D341Med (cell line): ENCODE data around the gene GLIS1.

Experiments used
- DNase-seq: peaks from one replicate; pipeline ENCODE4 v3.0.0; 2012; ENCODE audit warnings: low spot score

The GLIS1 gene

DNA sequence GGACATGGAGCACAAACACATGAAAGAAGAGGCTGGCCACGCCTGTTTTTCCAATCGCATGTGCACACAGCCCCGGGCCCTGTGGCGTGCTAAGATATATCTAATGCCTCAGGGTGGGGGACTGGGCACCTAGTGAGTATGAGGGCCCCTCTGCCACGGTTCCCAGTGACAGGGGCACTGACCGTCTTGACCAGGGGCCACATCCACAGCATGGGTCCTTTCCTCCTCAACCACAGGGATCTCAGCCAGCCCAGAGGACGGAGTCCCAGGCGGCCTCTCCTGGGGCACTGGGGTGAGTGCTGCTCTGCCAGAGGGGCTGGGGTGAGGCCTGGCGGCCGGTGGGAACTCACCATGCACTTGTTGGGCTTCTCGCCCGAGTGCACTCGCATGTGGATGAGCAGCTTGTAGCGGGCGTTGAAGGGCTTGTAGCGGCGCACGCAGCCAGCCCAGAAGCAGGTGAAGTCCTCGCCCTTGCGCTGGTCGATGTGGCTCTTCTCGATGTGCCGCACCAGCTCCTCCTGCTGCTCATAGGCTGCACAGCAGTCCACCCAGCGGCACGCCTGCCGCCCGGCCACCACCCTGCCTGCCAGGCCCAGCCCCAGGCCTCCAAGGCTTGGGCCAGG is 145.1 kb downstream of the GLIS1 start:
- peak; percentile 71 for DNase-seq

DNA sequence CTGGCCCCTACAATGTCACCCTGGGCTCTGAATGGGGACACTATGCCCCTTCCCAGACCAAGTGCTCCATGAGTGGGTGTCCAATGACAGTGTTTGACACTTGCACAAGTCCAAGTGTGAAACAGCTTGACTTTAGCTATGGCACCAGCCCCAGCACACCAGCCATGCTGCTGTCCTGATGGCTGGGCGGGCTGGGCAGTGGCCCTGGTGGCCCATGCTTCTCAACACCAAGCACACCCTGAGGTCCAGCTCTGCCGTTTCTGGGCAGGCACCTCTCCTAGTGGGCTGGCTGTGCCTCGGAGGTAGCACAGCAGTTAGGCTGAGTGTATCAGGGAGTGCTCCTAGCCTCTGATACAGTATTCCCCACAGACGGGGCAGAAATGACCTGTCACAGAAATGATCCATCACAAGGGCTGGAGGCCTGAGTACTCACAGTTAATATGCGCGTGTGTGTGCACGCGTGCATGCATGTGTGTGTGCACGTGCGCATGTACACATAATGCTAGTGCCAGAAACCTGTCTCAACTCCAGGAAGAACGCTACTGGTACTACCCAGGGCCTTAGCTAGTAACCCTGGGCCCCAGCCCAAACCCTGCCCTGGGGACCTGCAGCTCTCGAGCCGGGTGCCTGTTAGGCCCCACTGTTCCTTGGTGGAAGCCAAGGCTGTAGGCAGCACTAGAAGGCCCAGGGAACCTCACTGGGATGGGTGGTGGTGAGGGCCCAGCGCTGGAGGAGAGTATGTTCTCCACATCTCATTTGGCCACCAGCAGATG is 145.8 kb downstream of the GLIS1 start:
- no peak for DNase-seq

DNA sequence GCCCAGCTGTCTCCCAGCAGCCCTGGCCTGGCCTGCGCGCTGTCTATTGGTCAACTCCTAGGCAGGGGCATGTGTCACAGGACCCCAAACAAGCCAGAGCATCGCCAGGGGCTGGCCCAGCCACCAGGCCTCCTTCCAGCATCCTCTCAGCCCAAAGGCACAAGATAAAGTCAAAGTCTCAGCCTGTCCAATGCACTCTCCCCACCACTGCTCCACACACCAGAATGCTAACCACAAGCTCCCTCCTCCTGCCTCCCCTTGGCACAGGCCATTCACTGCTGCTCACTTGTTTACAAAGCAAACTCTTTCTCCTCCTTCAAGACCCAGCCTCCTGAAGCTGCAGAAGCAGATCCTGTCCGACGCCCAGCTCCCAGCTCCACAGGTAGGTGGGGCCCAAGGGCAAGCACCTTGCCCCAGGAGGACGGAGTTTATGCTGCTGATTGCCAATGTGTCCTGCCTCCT is 146.4 kb downstream of the GLIS1 start:
- no peak for DNase-seq

GRCh38 chr1:53591924-53592323 is 147.0 kb downstream of the GLIS1 start:
- no peak for DNase-seq

DNA sequence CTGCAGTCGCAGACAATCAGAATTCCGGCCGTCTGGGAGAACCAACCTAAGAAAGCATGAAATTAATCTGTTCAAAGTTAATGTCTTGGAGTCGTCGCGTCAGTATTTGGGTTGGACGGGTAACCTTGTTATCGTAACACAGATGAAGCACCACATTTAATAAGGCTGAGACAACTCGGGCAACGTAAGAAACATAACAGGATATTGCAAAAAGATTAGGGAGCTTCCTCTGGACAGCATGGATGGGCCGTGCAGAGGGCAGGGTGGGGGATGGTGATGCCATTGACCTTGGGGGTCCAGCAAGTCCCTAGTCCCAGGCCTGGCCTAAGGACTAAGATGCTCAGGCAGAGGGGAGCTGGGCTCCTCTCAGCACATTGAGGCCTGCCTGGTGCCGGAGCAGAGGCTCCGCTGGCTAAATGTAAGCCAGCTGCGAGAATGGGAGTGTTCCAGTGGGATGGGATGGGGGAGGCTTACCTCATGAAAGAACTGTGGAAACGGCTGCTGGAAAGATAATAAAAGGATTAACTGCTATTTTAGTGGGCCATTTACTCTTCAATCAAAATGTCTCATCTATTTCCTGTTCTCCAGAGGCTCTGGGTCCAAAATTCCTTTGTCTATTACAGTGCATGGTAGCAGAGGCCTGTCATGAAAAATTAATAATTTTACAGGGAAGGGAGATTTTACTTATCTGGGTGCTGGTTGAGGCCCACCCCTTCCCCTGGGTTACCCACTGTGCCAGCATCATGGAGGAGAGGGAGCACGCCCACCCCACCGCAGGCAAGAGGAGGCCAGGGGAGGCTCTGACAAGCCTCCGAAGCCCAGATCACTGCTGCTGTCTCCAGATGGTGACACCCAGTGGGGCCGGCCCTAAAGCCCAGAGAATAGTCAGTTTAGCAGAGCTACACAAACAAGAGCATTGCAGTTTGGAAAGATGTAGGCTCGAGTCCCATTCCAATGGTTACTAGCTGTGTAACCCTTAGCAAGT is 148.1 kb downstream of the GLIS1 start:
- no peak for DNase-seq

GRCh38 chr1:53590104-53590503 is 148.9 kb downstream of the GLIS1 start:
- DNase-seq = no peak

- no peak for DNase-seq
Measured at GRCh38 chr1:53589043-53589887, 149.7 kb downstream of the GLIS1 start.

DNA sequence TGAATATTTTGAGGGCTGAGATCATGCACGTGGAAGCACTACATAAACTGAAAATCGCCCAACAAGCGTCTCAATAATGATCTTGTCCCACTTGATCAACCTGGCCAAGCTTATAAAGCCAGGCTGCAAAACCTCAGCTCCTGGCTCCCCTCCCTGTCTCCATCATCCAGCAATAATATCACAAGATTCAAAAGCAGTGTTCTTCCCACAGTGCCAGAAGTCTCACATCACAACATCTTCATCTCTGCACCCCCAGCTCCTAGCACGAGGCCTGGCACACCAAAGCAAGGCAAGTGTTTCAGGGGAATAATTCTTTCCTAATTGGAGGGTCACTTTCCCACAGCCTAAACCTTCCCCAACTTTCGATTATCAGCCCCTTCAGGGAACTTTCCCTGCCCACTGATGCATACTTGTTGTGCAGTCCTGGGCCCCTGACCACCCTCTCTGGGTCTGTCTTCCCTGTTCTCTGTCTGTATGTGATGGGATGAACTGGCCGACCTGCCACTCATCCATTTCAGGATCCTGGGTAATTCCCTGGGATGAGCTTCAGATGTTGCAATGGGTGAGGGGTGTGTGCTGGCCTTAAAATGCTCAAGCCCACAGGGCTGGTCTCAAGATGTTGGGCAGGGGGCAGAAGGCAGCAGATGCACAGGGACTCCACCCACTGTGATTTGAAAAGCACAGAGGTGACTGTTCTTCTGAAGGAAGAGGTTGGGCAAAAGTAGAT is 150.7 kb downstream of the GLIS1 start:
- DNase-seq = no peak

- DNase-seq = no peak
Measured at GRCh38 chr1:53587252-53587988, 151.5 kb downstream of the GLIS1 start.

DNA sequence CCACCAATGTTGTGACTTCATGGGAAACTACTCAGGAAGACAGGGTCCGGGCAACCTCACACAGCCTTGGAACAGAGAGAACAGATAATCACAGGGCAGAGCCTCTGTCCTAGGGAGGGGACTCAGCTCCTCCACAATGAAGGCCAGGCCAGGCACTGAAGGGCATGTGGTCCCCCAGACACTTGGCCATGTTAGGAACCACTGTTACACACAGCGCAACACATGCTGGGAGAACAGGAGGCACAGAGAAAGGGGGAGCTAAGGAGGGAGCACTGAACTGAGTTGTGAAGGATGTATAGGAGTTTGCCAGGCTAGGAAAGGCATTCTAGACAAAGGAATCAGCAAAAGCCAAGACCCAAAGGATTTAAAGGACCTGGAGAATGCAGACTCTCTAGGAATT is 152.2 kb downstream of the GLIS1 start:
- no peak for DNase-seq

- DNase-seq = no peak
Measured at GRCh38 chr1:53585565-53585964, 153.4 kb downstream of the GLIS1 start.

DNA sequence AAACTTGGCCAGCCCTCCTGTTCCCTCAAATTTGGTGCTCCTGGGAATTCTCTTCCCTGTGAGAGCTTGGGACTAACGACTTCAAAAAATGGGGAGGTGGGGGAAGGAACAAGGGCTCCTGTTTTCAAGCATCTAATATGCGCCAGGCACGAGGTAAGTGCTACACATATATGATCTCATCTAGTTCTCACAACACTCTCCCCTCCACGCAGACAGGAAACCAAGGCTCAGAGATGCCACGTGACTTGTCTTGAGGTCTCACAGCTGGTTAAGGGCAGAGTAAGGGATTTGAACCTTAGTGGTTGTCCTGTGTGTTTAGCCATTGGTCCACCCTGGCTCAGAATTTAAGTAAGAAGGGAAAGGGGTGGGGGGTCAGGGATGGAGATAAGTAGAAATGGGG is 153.8 kb downstream of the GLIS1 start:
- DNase-seq = no peak

- no peak for DNase-seq
Measured at GRCh38 chr1:53584777-53585107, 154.2 kb downstream of the GLIS1 start.

GRCh38 chr1:53583868-53584776 is 154.8 kb downstream of the GLIS1 start:
- no peak for DNase-seq

GRCh38 chr1:53583021-53583867 is 155.7 kb downstream of the GLIS1 start:
- DNase-seq = no peak

DNA sequence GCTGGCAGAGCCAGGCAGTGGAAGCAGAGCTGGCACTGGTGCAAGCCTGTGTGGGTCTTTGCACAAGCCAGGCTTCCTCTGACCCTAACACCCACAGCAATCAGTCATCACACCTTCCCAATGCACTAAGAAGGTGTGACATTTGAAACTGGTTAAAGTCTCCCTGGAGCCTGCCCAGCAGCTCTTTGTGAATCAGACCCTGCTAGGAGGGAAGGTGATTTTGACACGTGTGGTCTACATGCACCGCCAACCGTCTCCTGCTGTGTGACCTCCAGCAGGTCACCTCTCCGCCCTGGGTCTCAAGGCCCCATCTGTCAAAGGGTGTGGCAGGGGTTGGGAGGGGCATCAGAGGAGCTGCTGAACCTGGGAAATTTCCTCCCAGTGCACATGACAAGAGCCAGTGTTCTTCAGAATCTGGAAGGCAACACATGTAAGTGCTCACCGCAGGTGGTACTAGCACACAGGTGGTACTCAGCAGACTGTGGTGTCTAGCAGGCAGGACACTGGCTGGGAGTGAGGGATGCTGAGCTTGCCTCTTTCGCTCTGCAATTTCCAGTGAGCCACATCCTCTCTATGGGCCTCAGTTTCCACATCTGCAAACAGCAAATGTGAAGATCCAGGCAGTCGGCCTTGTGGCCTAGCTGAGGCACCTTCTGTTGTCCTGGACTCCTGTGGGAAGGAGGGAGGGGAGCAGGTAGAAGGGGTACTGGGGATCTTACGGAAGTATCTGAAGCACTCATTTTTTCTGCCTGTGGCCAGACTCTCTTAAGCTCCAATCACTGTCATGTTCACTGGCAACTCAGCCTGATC is 156.5 kb downstream of the GLIS1 start:
- no peak for DNase-seq

DNA sequence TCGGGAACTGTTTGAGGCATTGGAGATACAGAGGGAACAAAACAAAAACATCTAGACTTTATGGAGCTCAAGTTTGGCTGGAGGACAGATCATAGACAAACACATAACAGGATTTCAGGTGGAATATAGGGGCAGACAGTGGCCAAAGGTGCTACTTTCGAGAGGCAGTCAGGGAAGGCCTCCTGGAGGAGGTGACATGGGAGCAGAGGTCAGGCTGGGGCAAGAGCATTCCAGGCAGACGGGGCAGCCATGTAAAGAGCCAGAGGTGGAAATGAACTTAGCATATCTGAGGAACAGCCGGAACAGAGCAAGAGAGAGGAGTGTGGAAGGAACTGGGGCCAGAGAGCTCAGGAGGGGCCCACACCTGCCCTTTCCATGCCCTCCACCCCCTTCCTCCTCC is 157.5 kb downstream of the GLIS1 start:
- DNase-seq = no peak
